DOHH2 (cell line): ENCODE data around the gene LMNB1.

ENCODE experiments used
- EZH2phosphoT487 ChIP-seq: fragments of 200-600 bp; sonication (generic); IDR thresholded peaks from 2 replicates; pipeline ENCODE4 v1.6.1; 2017; ENCODE audit warnings: borderline replicate concordance, mild to moderate bottlenecking, antibody characterized with exemption, low read length, moderate library complexity, mixed read lengths
- TF ChIP-seq, protein P1 (sequence below): fragments of 200-600 bp; sonication (generic); IDR thresholded peaks from one replicate; pipeline ENCODE4 v1.5.1; 2014; ENCODE audit warnings: antibody characterized with exemption, mild to moderate bottlenecking, low read depth, low read length; ENCODE audit not compliant: poor library complexity, severe bottlenecking

DNA sequence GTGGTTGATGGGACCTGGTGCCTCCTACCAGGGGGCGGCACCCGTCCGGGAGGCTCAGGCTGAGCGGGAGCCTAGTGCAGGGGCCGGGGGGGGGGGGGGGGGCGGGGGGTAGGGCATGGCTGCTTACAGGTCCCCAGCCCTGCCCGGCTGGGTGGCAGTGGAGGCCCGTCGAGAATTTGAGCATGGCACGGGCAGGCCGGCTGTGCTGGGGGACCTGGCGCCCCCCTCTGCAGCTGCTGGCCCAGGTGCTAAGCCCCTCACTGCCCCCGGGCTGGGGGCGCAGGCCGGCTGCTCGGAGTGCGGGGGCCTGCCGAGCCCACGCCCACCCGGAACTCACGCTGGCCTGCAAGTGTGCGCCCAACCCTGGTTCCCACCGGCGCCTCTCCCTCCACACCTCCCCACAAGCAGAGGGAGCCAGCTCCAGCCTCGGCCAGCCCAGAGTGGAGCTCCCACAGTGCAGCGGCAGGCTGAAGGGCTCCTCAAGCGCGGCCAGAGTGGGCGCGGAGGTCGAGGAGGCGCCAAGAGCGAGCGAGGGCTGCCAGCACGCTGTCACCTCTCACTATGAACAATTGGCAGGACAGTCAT, 77.7 kb downstream of the LMNB1 start:
- TF ChIP-seq EZH2phosphoT487, result no peak
- TF ChIP-seq, protein P1, sequence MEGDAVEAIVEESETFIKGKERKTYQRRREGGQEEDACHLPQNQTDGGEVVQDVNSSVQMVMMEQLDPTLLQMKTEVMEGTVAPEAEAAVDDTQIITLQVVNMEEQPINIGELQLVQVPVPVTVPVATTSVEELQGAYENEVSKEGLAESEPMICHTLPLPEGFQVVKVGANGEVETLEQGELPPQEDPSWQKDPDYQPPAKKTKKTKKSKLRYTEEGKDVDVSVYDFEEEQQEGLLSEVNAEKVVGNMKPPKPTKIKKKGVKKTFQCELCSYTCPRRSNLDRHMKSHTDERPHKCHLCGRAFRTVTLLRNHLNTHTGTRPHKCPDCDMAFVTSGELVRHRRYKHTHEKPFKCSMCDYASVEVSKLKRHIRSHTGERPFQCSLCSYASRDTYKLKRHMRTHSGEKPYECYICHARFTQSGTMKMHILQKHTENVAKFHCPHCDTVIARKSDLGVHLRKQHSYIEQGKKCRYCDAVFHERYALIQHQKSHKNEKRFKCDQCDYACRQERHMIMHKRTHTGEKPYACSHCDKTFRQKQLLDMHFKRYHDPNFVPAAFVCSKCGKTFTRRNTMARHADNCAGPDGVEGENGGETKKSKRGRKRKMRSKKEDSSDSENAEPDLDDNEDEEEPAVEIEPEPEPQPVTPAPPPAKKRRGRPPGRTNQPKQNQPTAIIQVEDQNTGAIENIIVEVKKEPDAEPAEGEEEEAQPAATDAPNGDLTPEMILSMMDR, result no peak
